Gastrocnemius medialis (tissue), 4 donors: Measurements from ENCODE around the gene TMSB10. TPM values are rescaled to one million over a fixed set of nuclear protein-coding genes. Genes with fewer than 3 reads are reported as not detected.
"Not testable (repeated sequence)": the region's sequence is repeated elsewhere in the genome, so short reads cannot be mapped to it uniquely, and the experiment has no call there.

Source experiments
- ATAC-seq, 2 donors: fragments of 150-250 bp; one replicate each; pipeline ENCODE4 v1.9.1; 2016
- DNase-seq, 2 donors: peaks; one replicate each; pipeline ENCODE4 v3.0.0-alpha.2; 2019
- H3K27ac ChIP-seq, 4 donors: fragments of 200-600 bp; sonication (generic); 1 replicate in 1 of 4; 2 replicates in 3 of 4; pipeline ENCODE4 v1.5.1; 2016 to 2018; ENCODE audit warnings: mild to moderate bottlenecking in 2 of 4, moderate library complexity in 1 of 4
- H3K27me3 ChIP-seq, 3 donors: fragments of 200-600 bp; sonication (generic) in 2 of 3; 1 replicate in 1 of 3; 2 replicates in 2 of 3; pipeline versions ENCODE4 v1.5.1 to v1.6.0; 2016 to 2019; ENCODE audit warnings: mild to moderate bottlenecking in 1 of 3, moderate library complexity in 1 of 3
- H3K36me3 ChIP-seq, 2 donors: fragments of 200-600 bp; sonication (generic) in 1 of 2; one replicate each; pipeline ENCODE4 v1.5.1; 2017 to 2018
- H3K4me1 ChIP-seq, 2 donors: fragments of 200-600 bp; sonication (generic) in 1 of 2; one replicate each; pipeline ENCODE4 v1.5.1; 2016 to 2017; ENCODE audit warnings: mild to moderate bottlenecking in 2 of 2
- H3K4me3 ChIP-seq, 4 donors: fragments of 200-600 bp; sonication (generic) in 3 of 4; 1 replicate in 1 of 4; 2 replicates in 3 of 4; pipeline ENCODE4 v1.5.1; 2016 to 2019; ENCODE audit warnings: mild to moderate bottlenecking in 2 of 4
- H3K9me3 ChIP-seq, 3 donors: fragments of 200-600 bp; sonication (generic) in 2 of 3; 1 replicate in 1 of 3; 2 replicates in 2 of 3; pipeline ENCODE4 v1.5.1; 2016 to 2019
- POLR2A ChIP-seq, 2 donors: fragments of 450-650 bp; IDR thresholded peaks; one replicate each; pipeline ENCODE4 v1.6.1; 2017; ENCODE audit warnings: antibody characterized with exemption in 2 of 2, mild to moderate bottlenecking in 2 of 2, moderate library complexity in 2 of 2
- in situ Hi-C, 4 donors: fragments of 200-750 bp; cut with MboI; loops; one replicate each; pipeline versions ENCODE4 v1.15.0 to v1.8.0; 2017; ENCODE audit warnings: low sequenced_read_pairs in 4 of 4
- intact Hi-C: fragments of 100-400 bp; cut with DNase I; formaldehyde crosslinking; loops from one replicate; pipeline ENCODE4 v1.15.1; 2023; ENCODE audit warnings: low total_unique reads
- total RNA-seq, 4 donors: library from RNA; depleted of rRNA; stranded (reverse); fragments of >200 nt; gene quantifications; one replicate each; pipeline versions ENCODE4 v1.1.0 to v1.2.3, GENCODE V29; 2016
- TF ChIP-seq, protein P1 (sequence below), 5 experiments: fragments of 450-650 bp in 3 of 5; fragments of 200-600 bp in 2 of 5; sonication (generic) in 2 of 5; IDR thresholded peaks in 4 of 5; conservative IDR thresholded peaks in 1 of 5; 1 replicate in 4 of 5; 2 replicates in 1 of 5; pipeline ENCODE4 v1.5.1; 2016 to 2019; ENCODE audit warnings: antibody characterized with exemption in 5 of 5, mild to moderate bottlenecking in 3 of 5, moderate library complexity in 3 of 5

The TMSB10 gene
- total RNA-seq, 4 donors from 2014 or later, result 329 to 954 (median 486) TPM

DNA sequence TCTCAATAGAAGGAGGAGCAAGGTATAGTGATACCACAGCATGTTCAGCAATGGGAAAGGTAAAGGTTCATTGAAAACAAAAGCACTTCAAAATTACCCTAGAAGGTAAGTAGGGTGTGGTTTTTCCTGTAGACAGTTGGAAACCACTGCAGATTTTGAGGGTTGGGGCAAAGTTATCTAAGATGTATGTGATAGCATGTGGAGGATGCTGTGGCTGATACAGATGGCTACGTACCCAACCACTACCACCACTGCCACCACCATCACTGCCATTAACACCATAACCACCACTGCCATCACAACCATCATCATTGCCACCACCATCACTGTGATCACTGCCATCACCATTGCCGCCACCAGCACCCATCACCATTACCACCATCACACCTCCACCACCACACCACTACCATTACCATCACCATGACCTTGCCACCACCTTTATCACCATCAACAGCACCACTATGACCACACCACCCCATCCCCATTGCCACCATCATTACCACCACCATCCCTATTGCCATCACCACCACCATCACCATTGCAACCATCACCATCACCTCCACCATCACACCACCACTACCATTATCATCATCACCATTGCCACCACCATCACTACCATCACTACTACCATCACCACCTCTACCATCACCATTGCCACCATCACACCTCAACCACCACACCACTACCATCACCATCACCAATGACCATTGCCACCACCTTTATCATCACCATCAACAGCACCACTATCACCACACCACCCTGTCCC lies 3.7 kb downstream of the TMSB10 start:
- H3K27ac ChIP-seq, result no peak overlapping the region
- in situ Hi-C loops (loop anchor here in 1 of 4 donors (25.0 kb wide), 1 partner anchor 353 kb away; no protein-coding TSS in a partner anchor), intact Hi-C loops (no loop called here)

DNA sequence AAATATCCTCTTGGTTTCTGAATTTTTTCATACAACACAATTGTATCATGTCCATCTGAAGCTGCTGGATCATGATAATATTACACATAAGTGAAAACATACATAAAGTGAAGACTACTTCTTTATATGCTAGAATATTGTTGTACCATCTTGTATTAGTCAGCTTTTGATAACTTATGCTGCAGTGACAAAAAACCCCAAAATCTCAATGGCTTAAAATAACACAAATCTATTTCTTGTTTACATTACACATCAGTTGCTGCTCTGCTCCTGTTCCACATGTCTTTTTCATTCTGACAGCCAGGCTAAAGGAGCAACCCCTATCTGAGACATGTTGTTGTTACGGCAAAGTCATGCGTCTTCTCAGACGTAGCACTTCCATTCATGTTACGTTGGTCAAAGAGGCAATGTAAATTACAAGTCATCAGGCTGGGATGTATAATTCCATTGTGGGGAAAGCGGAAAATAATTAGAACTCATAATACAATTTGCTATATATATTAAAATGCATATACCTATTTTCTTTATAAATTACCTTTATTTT lies 5.8 kb downstream of the TMSB10 start:
- intact Hi-C loops, result no loop called here
- DNase-seq (no peak), ATAC-seq (no peak)
- peaks cover 0 to 5% of the 10 kb centered on the region in 2 donors for H3K4me1 ChIP-seq
- no peaks in the 10 kb centered on the region for H3K36me3 ChIP-seq
- H3K27me3 ChIP-seq, result peaks cover 0 to 2% (median 0%) of the 10 kb centered on the region in 3 donors
- H3K27ac ChIP-seq, result no peak overlapping the region
- in situ Hi-C loops, result loop anchor here in 1 of 4 donors (25.0 kb wide), 1 partner anchor 351 kb away; no protein-coding TSS in a partner anchor
- no peak overlapping the region for H3K4me3 ChIP-seq
- no peaks in the 10 kb centered on the region for H3K9me3 ChIP-seq
- TF ChIP-seq, protein P1, sequence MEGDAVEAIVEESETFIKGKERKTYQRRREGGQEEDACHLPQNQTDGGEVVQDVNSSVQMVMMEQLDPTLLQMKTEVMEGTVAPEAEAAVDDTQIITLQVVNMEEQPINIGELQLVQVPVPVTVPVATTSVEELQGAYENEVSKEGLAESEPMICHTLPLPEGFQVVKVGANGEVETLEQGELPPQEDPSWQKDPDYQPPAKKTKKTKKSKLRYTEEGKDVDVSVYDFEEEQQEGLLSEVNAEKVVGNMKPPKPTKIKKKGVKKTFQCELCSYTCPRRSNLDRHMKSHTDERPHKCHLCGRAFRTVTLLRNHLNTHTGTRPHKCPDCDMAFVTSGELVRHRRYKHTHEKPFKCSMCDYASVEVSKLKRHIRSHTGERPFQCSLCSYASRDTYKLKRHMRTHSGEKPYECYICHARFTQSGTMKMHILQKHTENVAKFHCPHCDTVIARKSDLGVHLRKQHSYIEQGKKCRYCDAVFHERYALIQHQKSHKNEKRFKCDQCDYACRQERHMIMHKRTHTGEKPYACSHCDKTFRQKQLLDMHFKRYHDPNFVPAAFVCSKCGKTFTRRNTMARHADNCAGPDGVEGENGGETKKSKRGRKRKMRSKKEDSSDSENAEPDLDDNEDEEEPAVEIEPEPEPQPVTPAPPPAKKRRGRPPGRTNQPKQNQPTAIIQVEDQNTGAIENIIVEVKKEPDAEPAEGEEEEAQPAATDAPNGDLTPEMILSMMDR (IDR thresholded peaks at IDR 0.05 in 4 of 5, conservative IDR thresholded peaks at IDR 0.05 in 1 of 5), result no peak

More for the DNA sequence above, 3.7 kb downstream of the TMSB10 start:
- H3K9me3 ChIP-seq, result no peaks in the 10 kb centered on the region
- TF ChIP-seq, protein P1 (IDR thresholded peaks at IDR 0.05 in 4 of 5, conservative IDR thresholded peaks at IDR 0.05 in 1 of 5), result no peak
- no peak for TF ChIP-seq POLR2A (IDR thresholded peaks at IDR 0.05)
- ATAC-seq, result no peak
- H3K4me3 ChIP-seq, result no peak overlapping the region
- DNase-seq, result no peak
- H3K36me3 ChIP-seq, result no peaks in the 10 kb centered on the region
- H3K27me3 ChIP-seq, result peaks cover 0 to 8% (median 0%) of the 10 kb centered on the region in 3 donors
- H3K4me1 ChIP-seq, result peaks cover 4 to 18% of the 10 kb centered on the region in 2 donors

DNA sequence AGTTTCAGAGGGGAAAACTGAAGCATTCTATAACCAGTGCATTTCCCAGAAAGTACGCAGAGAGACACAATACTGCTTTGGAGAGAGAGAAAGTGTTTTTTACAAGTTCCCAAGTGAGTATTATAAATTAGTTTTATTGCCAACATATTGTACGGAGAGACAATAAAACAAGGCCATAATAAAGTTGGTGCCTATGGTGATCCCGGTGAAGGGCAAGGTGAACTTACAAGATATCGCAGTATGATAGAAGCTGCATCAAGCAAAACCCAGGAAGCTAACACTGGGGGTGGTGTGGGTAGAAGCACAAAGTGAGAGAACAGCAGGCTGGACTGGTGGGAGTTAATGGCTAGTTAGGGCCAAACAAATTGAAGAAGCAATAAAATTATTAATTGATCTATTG lies 7.5 kb downstream of the TMSB10 start:
- no peaks in the 10 kb centered on the region for H3K4me1 ChIP-seq
- intact Hi-C loops, result no loop called here
- in situ Hi-C loops, result loop anchor here in 1 of 4 donors (25.0 kb wide), 1 partner anchor 349 kb away; no protein-coding TSS in a partner anchor
- no peak for TF ChIP-seq POLR2A (IDR thresholded peaks at IDR 0.05)
- TF ChIP-seq, protein P1 (IDR thresholded peaks at IDR 0.05 in 4 of 5, conservative IDR thresholded peaks at IDR 0.05 in 1 of 5), result no peak
- ATAC-seq (no peak), DNase-seq (no peak)
- no peaks in the 10 kb centered on the region for H3K27me3 ChIP-seq
- H3K4me3 ChIP-seq, result no peak overlapping the region
- no peaks in the 10 kb centered on the region for H3K36me3 ChIP-seq
- no peaks in the 10 kb centered on the region for H3K9me3 ChIP-seq
- H3K27ac ChIP-seq, result no peak overlapping the region

DNA sequence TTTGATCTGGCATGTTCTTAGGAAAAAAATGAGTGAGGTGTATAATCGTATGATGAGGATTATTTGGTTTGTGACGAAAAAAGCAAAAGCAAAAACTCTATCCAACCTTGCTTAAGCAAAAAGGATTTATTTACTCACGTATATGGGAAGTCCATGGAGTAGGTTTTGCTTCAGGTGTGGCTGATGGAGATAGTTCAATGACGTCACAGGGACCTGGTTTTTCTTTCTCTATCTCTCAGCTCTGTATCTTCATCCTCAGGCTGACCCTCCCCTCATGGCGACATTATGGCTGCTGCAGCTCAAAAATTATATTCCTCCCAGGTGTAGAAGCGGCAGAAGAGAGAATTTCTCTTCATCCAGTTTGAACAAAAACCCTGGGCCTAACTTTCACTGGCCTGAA lies 8.9 kb downstream of the TMSB10 start:
- H3K4me1 ChIP-seq, result peaks cover 0 to under 1% of the 10 kb centered on the region in 2 donors
- ATAC-seq (no peak), DNase-seq (no peak)
- intact Hi-C loops (no loop called here), in situ Hi-C loops (loop anchor here in 1 of 4 donors (25.0 kb wide), 1 partner anchor 348 kb away; no protein-coding TSS in a partner anchor)
- H3K4me3 ChIP-seq, result no peak overlapping the region
- H3K27me3 ChIP-seq, result no peaks in the 10 kb centered on the region
- no peak for TF ChIP-seq POLR2A (IDR thresholded peaks at IDR 0.05)
- TF ChIP-seq, protein P1 (IDR thresholded peaks at IDR 0.05 in 4 of 5, conservative IDR thresholded peaks at IDR 0.05 in 1 of 5), result no peak
- no peaks in the 10 kb centered on the region for H3K36me3 ChIP-seq
- H3K9me3 ChIP-seq, result no peaks in the 10 kb centered on the region
- H3K27ac ChIP-seq, result no peak overlapping the region

- DNase-seq, H3K27me3 ChIP-seq, intact Hi-C loops, H3K4me1 ChIP-seq, H3K9me3 ChIP-seq, H3K4me3 ChIP-seq, H3K36me3 ChIP-seq, ATAC-seq, H3K27ac ChIP-seq: not testable (repeated sequence)
- in situ Hi-C loops, result loop anchor here in 1 of 4 donors (25.0 kb wide), 1 partner anchor 347 kb away; no protein-coding TSS in a partner anchor
Observed at GRCh38 chr2:84915675-84916074, 10.2 kb downstream of the TMSB10 start.

GRCh38 chr2:84917821-84918220 lies 12.4 kb downstream of the TMSB10 start:
- intact Hi-C loops, H3K36me3 ChIP-seq, DNase-seq, H3K27me3 ChIP-seq, H3K4me3 ChIP-seq, H3K4me1 ChIP-seq, H3K9me3 ChIP-seq, ATAC-seq: not testable (repeated sequence)
- in situ Hi-C loops, result loop anchor here in 1 of 4 donors (25.0 kb wide), 1 partner anchor 344 kb away; no protein-coding TSS in a partner anchor
- H3K27ac ChIP-seq, result peak overlapping the region in 1 of 4 donors; percentile 78
